SK-N-MC (cell line): ENCODE data around the gene PPM1M.

Experiments used
- DNase-seq: peaks from one replicate; pipeline ENCODE4 v3.0.0-alpha.2; 2011; ENCODE audit warnings: low read depth, low spot score
- H3K27ac ChIP-seq: fragments of 200-600 bp; sonication (generic); 2 replicates; pipeline ENCODE4 v1.5.1; 2016; ENCODE audit warnings: mixed run types
- H3K36me3 ChIP-seq: fragments of 200-600 bp; sonication (generic); 2 replicates; pipeline ENCODE4 v1.6.1; 2017; ENCODE audit warnings: antibody characterized with exemption, low read length, mixed read lengths; ENCODE audit not compliant: insufficient read depth
- H3K4me3 ChIP-seq: fragments of 200-600 bp; sonication (generic); 2 replicates; pipeline ENCODE4 v1.5.1; 2016
- H3K9ac ChIP-seq: fragments of 200-600 bp; sonication (generic); 2 replicates; pipeline ENCODE4 v1.8.0; 2017; ENCODE audit warnings: mixed run types, mixed read lengths; ENCODE audit not compliant: insufficient read length
- H3K9me3 ChIP-seq: fragments of 200-600 bp; sonication (generic); 2 replicates; pipeline ENCODE4 v1.6.1; 2017; ENCODE audit warnings: low read depth, mild to moderate bottlenecking, antibody characterized with exemption, low read length, moderate library complexity, mixed read lengths
- EZH2 ChIP-seq: fragments of 200-600 bp; sonication (generic); IDR thresholded peaks from one replicate; pipeline ENCODE4 v1.6.1; 2017; ENCODE audit warnings: antibody characterized with exemption
- FOXP2 ChIP-seq: optimal IDR thresholded peaks from 2 replicates; pipeline ENCODE3; 2011; ENCODE audit warnings: mild to moderate bottlenecking, moderate library complexity; ENCODE audit not compliant: insufficient read depth; ENCODE audit errors: extremely low read length, control extremely low read depth
- POLR2AphosphoS5 ChIP-seq: IDR thresholded peaks from 2 replicates; pipeline ENCODE4 v1.6.1; 2012; ENCODE audit warnings: mild to moderate bottlenecking, low read depth, low read length, borderline replicate concordance

Gene PPM1M

GRCh38 chr3:52213005-52213404, 32.6 kb upstream of the PPM1M start:
- no peak overlapping the region for H3K27ac ChIP-seq
- no peak for DNase-seq
- TF ChIP-seq EZH2: no peak
- no peak for TF ChIP-seq FOXP2
- no peak for TF ChIP-seq POLR2AphosphoS5
- peaks cover 34% of the 10 kb centered on the region; the same call in 1 of the 2 replicates for H3K36me3 ChIP-seq
- no peak overlapping the region for H3K4me3 ChIP-seq
- no peak overlapping the region for H3K9ac ChIP-seq
- H3K9me3 ChIP-seq: no peaks in the 10 kb centered on the region

- Histone ChIP-seq H3K9ac (no peak overlapping the region), H3K9me3 (no peaks in the 10 kb centered on the region), H3K4me3 (no peak overlapping the region), H3K27ac (no peak overlapping the region), H3K36me3 (peaks cover 25% of the 10 kb centered on the region; the same call in 1 of the 2 replicates)
- no peak for DNase-seq
- TF ChIP-seq EZH2 (no peak), FOXP2 (no peak), POLR2AphosphoS5 (no peak)
Measured at GRCh38 chr3:52213901-52214300, 31.7 kb upstream of the PPM1M start.

- no peak for TF ChIP-seq FOXP2
- no peak for TF ChIP-seq POLR2AphosphoS5
- no peak for TF ChIP-seq EZH2
- Histone ChIP-seq H3K9me3 (no peaks in the 10 kb centered on the region), H3K36me3 (peaks cover 19% of the 10 kb centered on the region; the same call in 1 of the 2 replicates), H3K4me3 (no peak overlapping the region), H3K9ac (no peak overlapping the region), H3K27ac (no peak overlapping the region)
- DNase-seq: no peak
Measured at GRCh38 chr3:52215351-52215750, 30.2 kb upstream of the PPM1M start.

- H3K4me3 ChIP-seq: no peak overlapping the region
- TF ChIP-seq POLR2AphosphoS5 (no peak; the same call in 1 of the 2 replicates), EZH2 (no peak), FOXP2 (no peak)
- no peak for DNase-seq
- H3K9ac ChIP-seq: no peak overlapping the region
- H3K9me3 ChIP-seq: no peaks in the 10 kb centered on the region
- H3K27ac ChIP-seq: no peak overlapping the region
- H3K36me3 ChIP-seq: peaks cover 11% of the 10 kb centered on the region; the same call in 1 of the 2 replicates
Measured at GRCh38 chr3:52216585-52217408, 28.8 kb upstream of the PPM1M start.

GRCh38 chr3:52217409-52217805, 28.2 kb upstream of the PPM1M start:
- no peak overlapping the region for H3K4me3 ChIP-seq
- no peak overlapping the region for H3K9ac ChIP-seq
- TF ChIP-seq EZH2 (no peak), POLR2AphosphoS5 (no peak), FOXP2 (no peak)
- DNase-seq: no peak
- peaks cover 6% of the 10 kb centered on the region; the same call in 1 of the 2 replicates for H3K36me3 ChIP-seq
- no peaks in the 10 kb centered on the region for H3K9me3 ChIP-seq
- H3K27ac ChIP-seq: no peak overlapping the region

- Histone ChIP-seq H3K9me3 (no peaks in the 10 kb centered on the region), H3K9ac (no peak overlapping the region), H3K4me3 (no peak overlapping the region), H3K36me3 (peaks cover 6% of the 10 kb centered on the region; the same call in 1 of the 2 replicates), H3K27ac (no peak overlapping the region)
- TF ChIP-seq POLR2AphosphoS5: no peak
- no peak for DNase-seq
Measured at GRCh38 chr3:52218026-52218425, 27.5 kb upstream of the PPM1M start.

- Histone ChIP-seq H3K9ac (no peak overlapping the region), H3K4me3 (no peak overlapping the region), H3K36me3 (peaks cover 5% of the 10 kb centered on the region; the same call in 1 of the 2 replicates), H3K9me3 (no peaks in the 10 kb centered on the region), H3K27ac (no peak overlapping the region)
- no peak for TF ChIP-seq POLR2AphosphoS5
- no peak for TF ChIP-seq EZH2
- TF ChIP-seq FOXP2: no peak
- no peak for DNase-seq
Measured at GRCh38 chr3:52218454-52218853, 27.1 kb upstream of the PPM1M start.

- DNase-seq: no peak
- H3K4me3 ChIP-seq: no peak overlapping the region
- no peaks in the 10 kb centered on the region for H3K9me3 ChIP-seq
- no peak overlapping the region for H3K27ac ChIP-seq
- no peaks in the 10 kb centered on the region for H3K36me3 ChIP-seq
- TF ChIP-seq POLR2AphosphoS5 (no peak), FOXP2 (no peak), EZH2 (no peak)
- no peak overlapping the region for H3K9ac ChIP-seq
Measured at GRCh38 chr3:52218937-52219650, 26.5 kb upstream of the PPM1M start.
